Adipocyte (in vitro differentiated cells): Measurements from ENCODE around the gene USF2.

ENCODE experiments used
- DNase-seq: peaks from one replicate; pipeline ENCODE4 v3.0.0-alpha.2; 2015; ENCODE audit warnings: low read depth
- H3K27me3 ChIP-seq: replicated peaks from 2 replicates; pipeline ENCODE4 v1.7.0; 2013; ENCODE audit warnings: mild to moderate bottlenecking, low read length, moderate library complexity; ENCODE audit not compliant: control insufficient read depth, insufficient read depth
- H3K36me3 ChIP-seq: 2 replicates; pipeline ENCODE4 v1.7.0; 2013; ENCODE audit warnings: low read length, mild to moderate bottlenecking, moderate library complexity; ENCODE audit not compliant: control insufficient read depth, insufficient read depth, severe bottlenecking
- H3K4me1 ChIP-seq: 2 replicates; pipeline ENCODE4 v1.7.0; 2013; ENCODE audit warnings: mild to moderate bottlenecking, low read length, moderate library complexity; ENCODE audit not compliant: control insufficient read depth, insufficient read depth
- H3K4me3 ChIP-seq: 2 replicates; pipeline ENCODE4 v1.7.0; 2013; ENCODE audit warnings: mild to moderate bottlenecking, low read length, moderate library complexity
- H3K9ac ChIP-seq: 2 replicates; pipeline ENCODE4 v1.7.0; 2013; ENCODE audit warnings: mild to moderate bottlenecking, low read length, moderate library complexity
- H3K9me3 ChIP-seq: 2 replicates; pipeline ENCODE4 v1.7.0; 2013; ENCODE audit warnings: mild to moderate bottlenecking, low read length, moderate library complexity; ENCODE audit not compliant: control insufficient read depth

USF2 gene

DNA sequence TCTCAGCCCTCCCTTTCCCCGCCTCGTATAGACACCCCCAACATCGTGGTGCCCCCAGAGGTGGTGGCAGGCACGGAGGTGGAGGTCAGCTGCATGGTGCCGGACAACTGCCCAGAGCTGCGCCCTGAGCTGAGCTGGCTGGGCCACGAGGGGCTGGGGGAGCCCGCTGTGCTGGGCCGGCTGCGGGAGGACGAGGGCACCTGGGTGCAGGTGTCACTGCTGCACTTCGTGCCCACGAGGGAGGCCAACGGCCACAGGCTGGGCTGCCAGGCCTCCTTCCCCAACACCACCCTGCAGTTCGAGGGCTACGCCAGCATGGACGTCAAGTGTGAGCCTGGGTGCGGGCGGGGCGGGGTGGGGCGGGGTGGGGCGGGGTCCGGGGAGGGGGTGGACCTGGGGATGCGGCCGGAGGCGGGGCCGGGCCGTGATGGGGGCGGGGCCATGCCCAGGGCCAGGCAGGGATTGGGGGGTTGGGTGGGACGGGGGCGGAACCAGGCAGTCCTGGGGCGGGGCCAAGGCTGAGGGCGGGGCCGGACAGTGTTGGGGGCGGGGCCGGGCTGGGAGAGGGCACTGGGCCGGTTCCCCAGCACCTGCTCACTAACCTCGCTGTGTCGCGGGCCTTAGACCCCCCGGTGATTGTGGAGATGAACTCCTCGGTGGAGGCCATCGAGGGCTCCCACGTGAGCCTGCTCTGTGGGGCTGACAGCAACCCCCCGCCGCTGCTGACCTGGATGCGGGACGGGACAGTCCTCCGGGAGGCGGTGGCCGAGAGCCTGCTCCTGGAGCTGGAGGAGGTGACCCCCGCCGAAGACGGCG, 31.0 kb downstream of the USF2 start:
- Histone ChIP-seq H3K36me3 (no peaks in the 10 kb centered on the region), H3K4me3 (no peak overlapping the region), H3K4me1 (peaks cover 3% of the 10 kb centered on the region), H3K9ac (no peak overlapping the region), H3K9me3 (no peaks in the 10 kb centered on the region), H3K27me3 (peaks cover 58% of the 10 kb centered on the region)
- DNase-seq = no peak

DNA sequence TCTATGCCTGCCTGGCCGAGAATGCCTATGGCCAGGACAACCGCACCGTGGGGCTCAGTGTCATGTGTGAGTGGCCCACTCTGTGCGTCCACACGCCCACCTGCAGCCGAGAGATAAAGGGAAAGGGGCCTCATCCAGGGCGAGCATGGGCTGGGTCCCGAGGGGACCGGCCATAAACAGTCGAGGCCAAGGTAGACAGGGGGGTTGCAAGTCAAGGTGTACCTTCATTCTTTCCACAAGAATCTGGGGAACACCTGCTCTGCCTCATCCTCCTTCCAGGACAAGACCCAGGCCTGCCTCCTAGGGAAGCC, 31.5 kb downstream of the USF2 start:
- Histone ChIP-seq H3K9me3 (no peaks in the 10 kb centered on the region), H3K4me3 (no peak overlapping the region), H3K36me3 (no peaks in the 10 kb centered on the region), H3K4me1 (peaks cover under 1% of the 10 kb centered on the region), H3K27me3 (peaks cover 57% of the 10 kb centered on the region), H3K9ac (no peak overlapping the region)
- no peak for DNase-seq

DNA sequence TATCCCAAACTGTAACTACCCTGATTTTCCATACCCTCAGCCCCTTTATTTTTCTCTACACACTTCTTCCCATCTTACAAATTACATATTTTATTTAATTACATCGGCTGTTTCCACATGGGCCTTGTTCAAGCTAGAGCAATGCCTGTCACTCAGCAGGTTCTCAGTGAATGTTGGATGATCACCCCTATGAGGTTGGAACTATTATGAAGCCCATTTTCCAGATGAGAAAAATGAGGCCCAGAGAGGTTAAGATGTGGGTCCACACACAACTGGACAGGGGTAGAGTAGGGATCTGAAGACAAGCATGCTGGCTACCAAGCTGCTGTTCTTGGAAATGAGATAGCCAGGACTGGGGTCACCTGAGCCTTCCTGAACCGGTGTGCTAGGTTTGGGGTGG, 33.2 kb downstream of the USF2 start:
- H3K27me3 ChIP-seq = peaks cover 50% of the 10 kb centered on the region
- no peak for DNase-seq
- H3K36me3 ChIP-seq = no peaks in the 10 kb centered on the region
- H3K4me3 ChIP-seq = no peak overlapping the region
- H3K9ac ChIP-seq = no peak overlapping the region
- H3K4me1 ChIP-seq = no peaks in the 10 kb centered on the region
- H3K9me3 ChIP-seq = no peaks in the 10 kb centered on the region

DNA sequence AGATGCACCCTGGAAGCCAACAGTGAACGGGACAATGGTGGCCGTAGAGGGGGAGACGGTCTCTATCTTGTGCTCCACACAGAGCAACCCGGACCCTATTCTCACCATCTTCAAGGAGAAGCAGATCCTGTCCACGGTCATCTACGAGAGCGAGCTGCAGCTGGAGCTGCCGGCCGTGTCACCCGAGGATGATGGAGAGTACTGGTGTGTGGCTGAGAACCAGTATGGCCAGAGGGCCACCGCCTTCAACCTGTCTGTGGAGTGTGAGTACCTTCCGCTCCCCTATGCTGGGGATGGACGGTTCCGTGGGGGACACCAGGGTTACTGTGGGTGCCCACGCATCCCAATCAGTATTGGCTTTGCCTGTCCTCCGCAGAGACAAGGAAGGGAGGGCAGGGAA, 33.7 kb downstream of the USF2 start:
- H3K4me1 ChIP-seq = no peaks in the 10 kb centered on the region
- H3K9me3 ChIP-seq = no peaks in the 10 kb centered on the region
- no peak overlapping the region for H3K9ac ChIP-seq
- peaks cover 46% of the 10 kb centered on the region for H3K27me3 ChIP-seq
- no peaks in the 10 kb centered on the region for H3K36me3 ChIP-seq
- no peak overlapping the region for H3K4me3 ChIP-seq
- DNase-seq = no peak

DNA sequence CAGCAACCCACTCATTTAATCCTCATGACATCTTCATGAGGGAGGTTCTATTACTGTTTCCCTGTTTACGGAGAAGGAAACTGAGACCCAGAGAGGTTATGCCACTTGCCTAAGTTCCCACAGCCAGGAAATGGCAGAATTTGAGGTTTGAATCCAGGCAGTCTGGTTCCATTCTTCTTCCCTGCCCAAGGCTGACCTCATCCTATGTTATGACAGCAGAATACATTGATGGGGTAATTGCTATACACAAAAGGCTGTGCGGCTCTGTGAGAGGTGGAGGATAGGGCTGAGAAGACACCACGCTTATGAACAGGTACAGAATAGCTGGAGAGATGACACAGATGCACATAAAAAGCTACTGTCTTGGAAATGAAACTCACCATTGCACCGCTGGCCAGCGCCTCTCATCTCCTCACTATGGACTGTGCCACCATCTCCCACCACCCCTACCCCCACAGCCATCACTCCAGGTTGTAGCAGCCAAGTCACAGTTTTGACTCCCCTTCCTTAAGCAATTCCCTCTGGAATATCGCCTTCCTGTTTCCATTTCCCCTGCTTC, 34.7 kb downstream of the USF2 start:
- Histone ChIP-seq H3K4me1 (no peaks in the 10 kb centered on the region), H3K4me3 (no peak overlapping the region), H3K36me3 (no peaks in the 10 kb centered on the region), H3K9me3 (no peaks in the 10 kb centered on the region), H3K9ac (no peak overlapping the region), H3K27me3 (peaks cover 40% of the 10 kb centered on the region)
- no peak for DNase-seq

DNA sequence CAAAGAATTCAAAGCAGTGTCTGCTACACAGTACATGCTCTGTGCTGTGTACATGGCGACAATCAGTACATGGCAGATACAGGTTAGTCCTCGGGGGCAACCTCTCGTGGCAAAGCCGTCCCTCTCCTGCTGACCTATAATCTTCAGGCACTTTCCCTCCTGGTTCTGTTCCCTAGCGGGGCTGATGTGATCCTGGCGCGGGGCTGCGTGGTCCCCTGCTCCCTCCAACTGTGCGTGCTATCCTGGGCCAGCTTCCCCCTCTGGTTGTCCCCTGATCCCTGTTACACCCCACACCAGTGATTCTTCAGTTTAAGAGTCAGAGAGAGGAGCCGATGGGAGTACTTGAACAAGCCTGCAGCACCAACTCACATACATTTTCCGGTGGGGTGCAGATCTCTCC, 35.3 kb downstream of the USF2 start:
- no peaks in the 10 kb centered on the region for H3K4me1 ChIP-seq
- no peaks in the 10 kb centered on the region for H3K9me3 ChIP-seq
- H3K9ac ChIP-seq = no peak overlapping the region
- H3K4me3 ChIP-seq = no peak overlapping the region
- DNase-seq = no peak
- peaks cover 35% of the 10 kb centered on the region for H3K27me3 ChIP-seq
- H3K36me3 ChIP-seq = no peaks in the 10 kb centered on the region

DNA sequence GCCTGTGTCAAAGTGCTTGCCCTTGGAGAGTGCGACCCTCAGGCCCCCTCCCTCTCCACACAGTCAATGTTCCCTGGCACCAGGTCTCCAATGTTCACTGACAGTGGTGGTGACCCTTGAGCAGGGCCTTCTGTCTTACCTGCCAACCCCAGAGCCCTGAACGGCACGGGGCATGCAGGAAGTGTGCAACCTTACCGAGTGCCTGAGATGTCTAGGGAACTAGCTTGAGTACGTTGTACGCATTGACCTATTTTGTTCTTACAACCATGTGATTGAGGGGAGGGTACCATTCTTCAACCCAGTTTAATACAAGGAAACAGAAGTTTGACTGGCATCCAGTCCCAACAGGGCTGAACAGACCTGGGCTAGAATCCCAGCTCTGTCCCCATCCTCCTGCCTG, 36.4 kb downstream of the USF2 start:
- DNase-seq = no peak
- Histone ChIP-seq H3K27me3 (peaks cover 33% of the 10 kb centered on the region), H3K4me1 (no peaks in the 10 kb centered on the region), H3K4me3 (no peak overlapping the region), H3K9me3 (no peaks in the 10 kb centered on the region), H3K36me3 (no peaks in the 10 kb centered on the region), H3K9ac (no peak overlapping the region)

DNA sequence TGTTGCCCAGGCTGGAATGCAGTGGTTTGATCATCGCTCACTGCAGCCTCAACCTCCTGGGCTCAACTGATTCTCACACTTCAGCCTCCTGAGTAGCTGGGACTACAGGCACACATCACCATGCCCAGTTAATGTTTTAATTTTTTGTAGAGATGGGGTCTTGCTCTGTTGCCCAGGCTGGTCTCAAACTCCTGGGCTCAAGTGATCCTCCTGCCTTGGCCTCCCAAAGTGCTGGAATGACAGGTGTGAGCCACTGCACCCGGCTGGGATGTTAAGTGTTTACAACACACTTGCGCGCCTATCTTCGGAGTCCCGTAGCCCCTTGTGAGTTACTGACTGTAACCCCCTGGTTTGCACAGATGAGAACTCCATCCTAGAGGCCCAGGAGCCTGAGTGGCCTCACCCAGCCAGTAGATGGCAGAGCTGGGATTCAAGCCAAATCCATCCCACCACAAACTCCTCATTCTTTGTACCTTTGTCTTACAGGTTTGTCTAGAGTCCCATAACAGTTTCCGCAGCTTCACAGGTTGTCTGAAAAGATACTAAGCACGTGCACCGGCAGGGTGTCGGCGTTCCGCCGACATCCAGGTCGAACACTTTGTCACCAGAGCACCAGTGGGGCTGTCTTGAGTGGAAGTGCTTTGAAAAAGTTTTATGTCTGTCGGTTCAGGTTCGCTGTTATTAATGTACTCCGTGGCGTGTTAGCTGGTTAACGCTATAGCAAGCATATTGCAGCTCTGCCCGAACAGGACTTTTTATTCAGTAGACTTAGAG, 37.9 kb downstream of the USF2 start:
- Histone ChIP-seq H3K36me3 (no peaks in the 10 kb centered on the region), H3K4me1 (no peaks in the 10 kb centered on the region), H3K9ac (no peak overlapping the region), H3K4me3 (no peak overlapping the region), H3K27me3 (peaks cover 25% of the 10 kb centered on the region), H3K9me3 (no peaks in the 10 kb centered on the region)
- DNase-seq = no peak

DNA sequence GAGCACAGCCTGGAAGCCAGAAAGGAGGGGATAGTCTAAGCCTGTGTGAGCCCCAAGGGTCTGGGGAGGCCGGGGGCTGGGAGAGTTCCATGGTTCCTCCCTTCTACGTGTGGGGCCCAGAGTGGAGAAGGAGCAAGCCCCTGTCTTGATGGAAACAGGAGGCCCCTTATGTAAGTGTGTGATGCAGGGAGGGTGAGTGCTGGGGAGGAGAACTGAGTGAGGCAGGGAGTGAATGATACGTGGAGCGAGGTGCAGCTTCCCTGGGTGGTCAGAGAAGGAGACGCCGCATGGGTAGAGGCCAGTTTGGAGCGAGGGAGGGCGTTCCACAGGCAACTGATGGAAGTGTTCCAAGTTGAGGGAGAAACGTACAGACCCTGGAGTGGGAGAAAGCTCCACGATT, 39.2 kb downstream of the USF2 start:
- H3K36me3 ChIP-seq = no peaks in the 10 kb centered on the region
- H3K4me3 ChIP-seq = no peak overlapping the region
- H3K9ac ChIP-seq = no peak overlapping the region
- no peaks in the 10 kb centered on the region for H3K4me1 ChIP-seq
- no peak for DNase-seq
- peaks cover 15% of the 10 kb centered on the region for H3K27me3 ChIP-seq
- no peaks in the 10 kb centered on the region for H3K9me3 ChIP-seq

DNA sequence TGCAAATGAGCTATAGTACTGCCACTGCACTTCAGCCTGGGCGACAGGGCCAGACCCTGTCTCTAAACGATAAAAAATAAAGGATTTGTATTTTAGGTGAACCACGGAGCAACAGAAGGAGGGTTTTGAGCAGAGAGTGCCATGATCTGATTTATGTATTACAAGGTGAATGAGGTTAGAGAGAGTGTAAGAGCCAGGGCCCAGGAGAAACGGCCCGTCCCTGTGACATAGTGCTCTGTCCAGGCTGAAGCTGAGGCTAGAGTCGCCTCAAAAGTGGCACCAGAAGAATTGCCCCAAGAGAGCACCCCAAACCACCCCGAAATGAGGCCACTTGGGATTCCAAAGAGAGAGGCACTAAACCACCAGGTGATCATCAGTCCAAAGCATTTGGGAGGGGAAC, 40.1 kb downstream of the USF2 start:
- Histone ChIP-seq H3K36me3 (no peaks in the 10 kb centered on the region), H3K27me3 (peaks cover 7% of the 10 kb centered on the region), H3K9ac (no peak overlapping the region), H3K4me1 (no peaks in the 10 kb centered on the region), H3K4me3 (no peak overlapping the region), H3K9me3 (no peaks in the 10 kb centered on the region)
- no peak for DNase-seq

DNA sequence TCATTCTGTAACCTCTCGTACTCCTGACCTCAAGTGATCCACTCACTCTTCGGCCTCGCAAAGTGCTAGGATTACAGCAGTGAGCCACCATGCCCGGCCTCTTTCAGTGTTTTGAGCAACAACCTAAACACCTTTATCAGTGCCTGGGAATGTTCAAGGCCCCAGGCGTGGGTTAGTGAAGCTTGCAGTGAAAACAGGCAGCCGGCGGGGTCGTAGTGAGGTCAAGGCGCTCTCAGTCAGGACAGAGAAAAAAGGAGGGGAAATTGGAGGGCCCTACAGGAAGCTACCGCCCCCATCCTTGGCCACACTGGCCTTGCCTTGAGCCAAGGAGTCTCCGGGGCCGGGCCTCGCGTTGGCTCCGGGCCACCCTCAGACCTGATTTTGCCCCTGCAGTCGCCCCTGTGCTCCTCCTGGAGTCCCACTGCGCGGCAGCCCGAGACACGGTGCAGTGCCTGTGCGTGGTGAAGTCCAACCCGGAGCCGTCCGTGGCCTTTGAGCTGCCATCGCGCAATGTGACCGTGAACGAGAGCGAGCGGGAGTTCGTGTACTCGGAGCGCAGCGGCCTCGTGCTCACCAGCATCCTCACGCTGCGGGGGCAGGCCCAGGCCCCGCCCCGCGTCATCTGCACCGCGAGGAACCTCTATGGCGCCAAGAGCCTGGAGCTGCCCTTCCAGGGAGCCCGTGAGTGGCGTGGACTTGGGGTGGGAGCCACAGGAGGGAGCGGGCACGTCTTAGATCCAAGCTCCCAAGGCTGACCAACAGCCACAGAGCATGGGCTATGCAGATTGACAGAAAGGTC, 40.9 kb downstream of the USF2 start:
- Histone ChIP-seq H3K9me3 (no peaks in the 10 kb centered on the region), H3K4me3 (no peak overlapping the region), H3K27me3 (peaks cover 7% of the 10 kb centered on the region), H3K36me3 (no peaks in the 10 kb centered on the region), H3K4me1 (no peaks in the 10 kb centered on the region), H3K9ac (no peak overlapping the region)
- no peak for DNase-seq
